Loucy (cell line): ENCODE data around the gene SRRM4.

ENCODE experiments used
- H2AFZ ChIP-seq: fragments of 200-600 bp; sonication (generic); 2 replicates; pipeline ENCODE4 v1.6.0; 2016; ENCODE audit warnings: antibody characterized with exemption, mild to moderate bottlenecking, low read length, moderate library complexity
- H3F3A ChIP-seq: fragments of 200-600 bp; 2 replicates; pipeline ENCODE4 v1.6.0; 2016; ENCODE audit warnings: antibody characterized with exemption, low read depth, mild to moderate bottlenecking
- H3K27me3 ChIP-seq: fragments of 200-600 bp; sonication (generic); 2 replicates; pipeline ENCODE4 v1.6.1; 2014; ENCODE audit warnings: low read length, mild to moderate bottlenecking; ENCODE audit not compliant: insufficient read depth, poor library complexity, severe bottlenecking
- H3K36me3 ChIP-seq: fragments of 200-600 bp; sonication (generic); 2 replicates; pipeline ENCODE4 v1.6.1; 2016; ENCODE audit warnings: low read length; ENCODE audit not compliant: insufficient read depth
- H3K4me1 ChIP-seq: fragments of 200-600 bp; sonication (generic); 2 replicates; pipeline ENCODE4 v1.5.1; 2014; ENCODE audit warnings: low read length, mild to moderate bottlenecking; ENCODE audit not compliant: insufficient read depth, poor library complexity, severe bottlenecking
- H3K4me2 ChIP-seq: fragments of 200-600 bp; sonication (generic); 2 replicates; pipeline ENCODE4 v1.6.0; 2014; ENCODE audit warnings: antibody characterized with exemption, low read length, low read depth, mild to moderate bottlenecking; ENCODE audit not compliant: poor library complexity, severe bottlenecking
- H3K4me3 ChIP-seq: fragments of 200-600 bp; sonication (generic); 2 replicates; pipeline ENCODE4 v1.5.1; 2014; ENCODE audit warnings: low read length, mild to moderate bottlenecking, mixed read lengths; ENCODE audit not compliant: poor library complexity, severe bottlenecking
- H3K79me2 ChIP-seq: fragments of 200-600 bp; sonication (generic); 2 replicates; pipeline ENCODE4 v1.6.1; 2014; ENCODE audit warnings: low read length; ENCODE audit not compliant: insufficient read depth
- H3K9ac ChIP-seq: fragments of 200-600 bp; sonication (generic); 2 replicates; pipeline ENCODE4 v1.6.0; 2014; ENCODE audit warnings: mild to moderate bottlenecking, low read depth, low read length, moderate library complexity; ENCODE audit not compliant: poor library complexity, severe bottlenecking
- H3K9me2 ChIP-seq: fragments of 200-600 bp; sonication (generic); replicated peaks from 2 replicates; pipeline ENCODE4 v1.6.1; 2016; ENCODE audit warnings: low read depth, low read length, mixed read lengths
- H3K9me3 ChIP-seq: fragments of 200-600 bp; sonication (generic); 2 replicates; pipeline ENCODE4 v1.6.1; 2014; ENCODE audit warnings: mild to moderate bottlenecking, antibody characterized with exemption, low read length, low read depth; ENCODE audit not compliant: insufficient read depth
- H4K20me1 ChIP-seq: fragments of 200-600 bp; sonication (generic); 2 replicates; pipeline ENCODE4 v1.6.0; 2014; ENCODE audit warnings: antibody characterized with exemption, low read length, mild to moderate bottlenecking; ENCODE audit not compliant: insufficient read depth, poor library complexity, severe bottlenecking
- EZH2phosphoT487 ChIP-seq: fragments of 200-600 bp; IDR thresholded peaks from 2 replicates; pipeline ENCODE4 v1.6.1; 2018; ENCODE audit warnings: antibody characterized with exemption, mild to moderate bottlenecking, moderate library complexity, borderline replicate concordance
- TF ChIP-seq, protein P1 (sequence below): fragments of 200-600 bp; sonication (generic); conservative IDR thresholded peaks from 2 replicates; pipeline ENCODE4 v1.5.1; 2014; ENCODE audit warnings: mild to moderate bottlenecking, antibody characterized with exemption, low read length

SRRM4 gene

DNA sequence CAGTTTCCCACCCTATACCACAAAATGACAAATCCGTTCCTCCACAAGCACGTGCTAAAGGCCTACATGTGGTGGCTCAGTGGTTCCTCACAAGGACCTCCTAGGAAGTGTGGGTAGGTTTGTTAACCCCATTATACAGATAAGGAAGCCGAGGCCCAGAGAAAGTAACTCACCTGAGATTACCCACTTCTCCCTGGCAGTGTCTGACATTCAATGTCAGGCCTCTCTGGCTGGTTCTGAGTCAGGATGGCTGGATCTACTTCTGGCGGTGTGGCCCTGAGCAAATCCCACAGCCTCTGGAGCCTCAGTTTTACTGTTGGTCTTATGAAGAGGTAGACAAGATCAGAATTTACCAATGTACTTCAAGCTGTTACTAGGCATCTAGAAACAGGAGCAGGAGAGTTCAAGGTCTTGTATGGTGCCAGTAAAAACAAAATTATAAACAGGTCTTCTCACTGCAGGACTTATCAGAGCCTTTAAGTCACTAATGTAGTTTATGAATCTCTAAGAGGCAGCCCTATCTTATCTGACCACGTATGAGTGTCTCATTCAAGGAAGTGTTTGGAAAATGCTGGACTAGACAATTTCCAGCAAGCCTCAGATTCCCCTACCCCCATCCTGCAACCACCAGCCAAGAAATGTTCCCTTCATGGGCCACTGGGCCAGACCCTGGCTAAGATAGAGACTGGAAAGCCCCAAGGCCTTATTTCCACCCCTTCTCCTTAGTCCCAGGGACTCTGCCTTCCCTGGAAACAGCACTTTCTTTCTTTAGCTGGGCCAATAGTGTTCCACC lies 201.6 kb downstream of the SRRM4 start:
- Histone ChIP-seq H3K4me1 (no peaks in the 10 kb centered on the region), H3K9me2 (no peaks in the 10 kb centered on the region), H4K20me1 (no peaks in the 10 kb centered on the region), H3K9ac (no peak overlapping the region), H3K36me3 (no peaks in the 10 kb centered on the region), H3K4me2 (no peak overlapping the region), H3K27me3 (no peaks in the 10 kb centered on the region), H2AFZ (no peak overlapping the region), H3K4me3 (no peak overlapping the region), H3K79me2 (no peaks in the 10 kb centered on the region), H3K9me3 (no peaks in the 10 kb centered on the region), H3F3A (no peaks in the 10 kb centered on the region)
- TF ChIP-seq EZH2phosphoT487 = no peak
- TF ChIP-seq, protein P1, sequence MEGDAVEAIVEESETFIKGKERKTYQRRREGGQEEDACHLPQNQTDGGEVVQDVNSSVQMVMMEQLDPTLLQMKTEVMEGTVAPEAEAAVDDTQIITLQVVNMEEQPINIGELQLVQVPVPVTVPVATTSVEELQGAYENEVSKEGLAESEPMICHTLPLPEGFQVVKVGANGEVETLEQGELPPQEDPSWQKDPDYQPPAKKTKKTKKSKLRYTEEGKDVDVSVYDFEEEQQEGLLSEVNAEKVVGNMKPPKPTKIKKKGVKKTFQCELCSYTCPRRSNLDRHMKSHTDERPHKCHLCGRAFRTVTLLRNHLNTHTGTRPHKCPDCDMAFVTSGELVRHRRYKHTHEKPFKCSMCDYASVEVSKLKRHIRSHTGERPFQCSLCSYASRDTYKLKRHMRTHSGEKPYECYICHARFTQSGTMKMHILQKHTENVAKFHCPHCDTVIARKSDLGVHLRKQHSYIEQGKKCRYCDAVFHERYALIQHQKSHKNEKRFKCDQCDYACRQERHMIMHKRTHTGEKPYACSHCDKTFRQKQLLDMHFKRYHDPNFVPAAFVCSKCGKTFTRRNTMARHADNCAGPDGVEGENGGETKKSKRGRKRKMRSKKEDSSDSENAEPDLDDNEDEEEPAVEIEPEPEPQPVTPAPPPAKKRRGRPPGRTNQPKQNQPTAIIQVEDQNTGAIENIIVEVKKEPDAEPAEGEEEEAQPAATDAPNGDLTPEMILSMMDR = no peak

DNA sequence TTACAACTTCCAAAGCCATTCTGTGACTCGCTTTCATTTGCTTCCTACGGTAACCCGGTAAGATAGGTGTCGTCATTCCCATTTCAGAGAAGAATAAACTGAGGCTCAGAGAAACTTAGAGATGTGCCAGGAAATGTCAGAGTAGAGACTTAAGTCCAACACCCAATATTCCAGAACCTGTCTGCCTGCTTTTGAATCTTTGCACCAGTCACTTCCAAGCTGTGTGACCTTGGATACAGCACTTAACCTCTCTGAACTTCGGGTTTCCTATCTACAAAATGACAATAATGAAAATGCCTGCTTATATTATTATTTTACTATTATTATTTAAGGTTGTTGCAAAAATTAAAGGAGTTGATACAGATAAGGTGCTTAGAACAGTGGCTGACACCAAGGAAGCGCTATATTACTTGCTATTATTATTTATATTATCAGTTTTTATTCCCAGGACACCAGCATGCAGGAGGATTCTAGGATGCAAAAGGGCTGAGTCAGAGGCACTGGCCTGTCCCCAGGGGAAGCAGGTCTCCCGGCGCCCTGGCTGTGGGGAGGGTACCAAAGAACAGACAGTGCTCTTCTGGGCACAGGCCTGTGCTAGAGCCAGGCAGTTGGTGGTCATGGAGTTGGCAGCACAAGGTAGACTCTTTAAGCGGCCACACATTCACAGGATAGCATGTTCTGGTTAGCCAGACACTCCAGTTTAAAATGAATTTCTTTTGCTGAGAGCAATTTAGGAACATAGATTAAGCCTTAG lies 202.8 kb downstream of the SRRM4 start:
- no peak overlapping the region for H3K9ac ChIP-seq
- no peaks in the 10 kb centered on the region for H3K27me3 ChIP-seq
- no peak for TF ChIP-seq EZH2phosphoT487
- TF ChIP-seq, protein P1 = no peak

DNA sequence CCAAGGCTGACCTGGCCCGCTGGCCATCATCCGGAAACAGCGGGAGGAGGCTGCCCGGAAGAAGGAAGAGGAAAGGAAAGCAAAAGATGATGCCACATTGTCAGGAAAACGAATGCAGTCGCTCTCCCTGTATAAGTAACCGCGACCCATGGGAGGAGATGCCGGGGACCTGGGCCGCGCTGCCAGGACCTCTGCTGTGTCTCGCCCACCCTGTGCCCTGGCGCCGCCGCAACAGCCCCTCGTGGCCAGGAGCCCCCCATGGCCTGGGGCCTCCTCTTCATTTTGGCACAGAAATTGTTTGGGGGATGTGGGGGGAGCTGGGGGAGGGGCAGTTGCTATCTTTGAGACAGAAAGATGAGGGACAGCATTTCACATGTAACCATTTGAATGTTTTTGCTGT lies 213.9 kb downstream of the SRRM4 start:
- H4K20me1 ChIP-seq = no peaks in the 10 kb centered on the region
- H3K4me1 ChIP-seq = no peaks in the 10 kb centered on the region
- H3K9me2 ChIP-seq = no peaks in the 10 kb centered on the region
- H3F3A ChIP-seq = no peaks in the 10 kb centered on the region
- H3K4me3 ChIP-seq = no peak overlapping the region
- H3K79me2 ChIP-seq = no peaks in the 10 kb centered on the region
- no peaks in the 10 kb centered on the region for H3K27me3 ChIP-seq
- H3K4me2 ChIP-seq = no peak overlapping the region
- no peak overlapping the region for H3K9ac ChIP-seq
- TF ChIP-seq, protein P1 = no peak
- TF ChIP-seq EZH2phosphoT487 = no peak
- H2AFZ ChIP-seq = no peak overlapping the region
- H3K9me3 ChIP-seq = no peaks in the 10 kb centered on the region; the same call in 1 of the 2 replicates
- no peaks in the 10 kb centered on the region for H3K36me3 ChIP-seq

More for the DNA sequence above, 202.8 kb downstream of the SRRM4 start:
- Histone ChIP-seq H3K9me2 (no peaks in the 10 kb centered on the region), H2AFZ (no peak overlapping the region), H3K36me3 (no peaks in the 10 kb centered on the region), H3F3A (no peaks in the 10 kb centered on the region), H3K4me1 (no peaks in the 10 kb centered on the region), H3K4me3 (no peak overlapping the region), H3K9me3 (no peaks in the 10 kb centered on the region), H3K79me2 (no peaks in the 10 kb centered on the region), H3K4me2 (no peak overlapping the region), H4K20me1 (no peaks in the 10 kb centered on the region)
